PC-3 (cell line): ENCODE results near the gene GATA2. TPM values are rescaled to one million over a fixed set of nuclear protein-coding genes. Genes with fewer than 3 reads are reported as not detected.

Experiments
- ATAC-seq: fragments of 200-7000 bp; cut with Tn5 transposase; 2 replicates; pipeline ENCODE4 v1.9.1; 2020; ENCODE audit warnings: mild to moderate bottlenecking, moderate library complexity
- BruUV-seq: library from RNA; stranded (reverse); fragments of 400-500 nt; replicated peaks from 2 replicates; lab custom pipeline; 2021; lab: Mats Ljungman, UMichigan
- CTCF ChIA-PET: fragments of 300-600 bp; sonication (Branson Sonifier 250); formaldehyde crosslinking; loops from one replicate; lab custom pipeline; 2022; ENCODE audit warnings: antibody characterized with exemption; lab: Charles Lee
- POLR2A ChIA-PET: fragments of 300-600 bp; sonication (Branson Sonifier 250); formaldehyde crosslinking; loops from one replicate; lab custom pipeline; 2022; ENCODE audit warnings: antibody characterized with exemption; ENCODE audit not compliant: unreplicated experiment; lab: Charles Lee
- DNase-seq: peaks from one replicate; pipeline ENCODE4 v3.0.0-alpha.2; 2015
- H2AFZ ChIP-seq: fragments of 300-600 bp; sonication (generic); 2 replicates; pipeline ENCODE4 v1.6.0; 2016; ENCODE audit warnings: antibody characterized with exemption, low read length
- H3F3A ChIP-seq: fragments of 300-600 bp; sonication (generic); one replicate; pipeline ENCODE4 v1.6.0; 2017; ENCODE audit warnings: antibody characterized with exemption, low read length, control low read depth, mild to moderate bottlenecking; ENCODE audit not compliant: unreplicated experiment
- H3K27ac ChIP-seq: fragments of 300-600 bp; sonication (generic); 2 replicates; pipeline ENCODE4 v1.5.1; 2016; ENCODE audit warnings: mild to moderate bottlenecking, low read length
- H3K27me3 ChIP-seq: fragments of 300-600 bp; sonication (generic); 2 replicates; pipeline ENCODE4 v1.6.1; 2016; ENCODE audit warnings: low read length, mixed read lengths
- H3K36me3 ChIP-seq: fragments of 300-600 bp; sonication (generic); 2 replicates; pipeline ENCODE4 v1.6.1; 2016; ENCODE audit warnings: low read depth, mixed run types, low read length, mixed read lengths
- H3K4me1 ChIP-seq: fragments of 300-600 bp; sonication (generic); 2 replicates; pipeline ENCODE4 v1.5.1; 2016; ENCODE audit warnings: low read length; ENCODE audit not compliant: insufficient read depth
- H3K4me2 ChIP-seq: fragments of 300-600 bp; sonication (generic); 2 replicates; pipeline ENCODE4 v1.6.0; 2016; ENCODE audit warnings: low read length
- H3K4me3 ChIP-seq: fragments of 300-600 bp; sonication (generic); 2 replicates; pipeline ENCODE4 v1.5.1; 2016; ENCODE audit warnings: mild to moderate bottlenecking, low read length, mixed read lengths
- H3K79me2 ChIP-seq: fragments of 300-600 bp; sonication (generic); 2 replicates; pipeline ENCODE4 v1.6.1; 2017; ENCODE audit warnings: low read length, mixed read lengths
- H3K9ac ChIP-seq: fragments of 300-600 bp; sonication (generic); 2 replicates; pipeline ENCODE4 v1.6.0; 2016; ENCODE audit warnings: mild to moderate bottlenecking, low read length
- H3K9me2 ChIP-seq: fragments of 300-600 bp; sonication (generic); replicated peaks from 2 replicates; pipeline ENCODE4 v1.6.1; 2016; ENCODE audit warnings: mixed run types, low read length, mixed read lengths
- H3K9me3 ChIP-seq: fragments of 300-600 bp; sonication (generic); 2 replicates; pipeline ENCODE4 v1.6.1; 2016; ENCODE audit warnings: low read length, mixed read lengths
- H4K20me1 ChIP-seq: fragments of 300-600 bp; sonication (generic); 2 replicates; pipeline ENCODE4 v1.6.1; 2016; ENCODE audit warnings: low read length, mixed read lengths
- CTCF ChIP-seq: fragments of 300-600 bp; sonication (generic); conservative IDR thresholded peaks from 2 replicates; pipeline ENCODE4 v1.5.1; 2017; ENCODE audit warnings: antibody characterized with exemption, low read depth, mild to moderate bottlenecking, low read length
- EZH2 ChIP-seq: fragments of 300-600 bp; sonication (generic); IDR thresholded peaks from one replicate; pipeline ENCODE4 v1.6.1; 2017; ENCODE audit warnings: antibody characterized with exemption, mild to moderate bottlenecking, low read length; ENCODE audit not compliant: unreplicated experiment
- EZH2phosphoT487 ChIP-seq: fragments of 300-600 bp; sonication (generic); IDR thresholded peaks from 2 replicates; pipeline ENCODE4 v1.6.1; 2018; ENCODE audit warnings: mild to moderate bottlenecking, antibody characterized with exemption, low read length, borderline replicate concordance
- intact Hi-C: fragments of 100-400 bp; cut with micrococcal nuclease; formaldehyde crosslinking; loops from 2 replicates; pipeline ENCODE4 v1.9.0; 2023
- total RNA-seq: library from RNA; depleted of rRNA; stranded (reverse); fragments of >200 nt; gene quantifications from 2 replicates; pipeline ENCODE4 v1.2.3, GENCODE V29; 2014

The GATA2 gene
- total RNA-seq, 1 experiment from 2014 or later: 32.4 TPM

DNA sequence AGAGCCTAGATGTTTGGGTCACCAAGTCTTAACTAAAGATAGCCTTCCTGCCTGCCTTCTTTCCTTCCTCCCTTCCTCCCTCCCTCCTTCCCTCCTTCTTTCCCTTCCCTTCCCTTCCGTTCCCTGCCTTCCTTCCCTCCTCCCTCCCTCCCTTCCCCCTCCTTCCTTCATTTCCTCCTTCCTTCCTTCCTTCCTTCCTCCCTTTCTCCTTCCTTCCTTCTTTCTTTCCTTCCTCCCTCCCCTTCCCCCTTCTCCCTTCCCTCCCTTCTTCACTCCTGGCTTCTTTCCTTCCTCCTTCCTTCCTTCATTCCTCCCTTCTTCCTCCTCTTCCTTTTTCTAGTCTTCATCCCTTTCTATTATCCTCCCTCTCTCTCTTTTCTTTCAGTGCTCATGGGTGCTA, 28.3 kb downstream of the GATA2 start:
- no peak overlapping the region for H3K4me2 ChIP-seq

GRCh38 chr3:128464188-128464587, 28.8 kb downstream of the GATA2 start:
- no peaks in the 10 kb centered on the region for H3K27me3 ChIP-seq
- no peaks in the 10 kb centered on the region for H3K4me1 ChIP-seq
- no peak for TF ChIP-seq EZH2phosphoT487
- TF ChIP-seq CTCF: no peak
- no peak for TF ChIP-seq EZH2
- no peak overlapping the region for H2AFZ ChIP-seq
- no peaks in the 10 kb centered on the region for H4K20me1 ChIP-seq
- no peaks in the 10 kb centered on the region for H3K9me2 ChIP-seq
- no peaks in the 10 kb centered on the region for H3K9me3 ChIP-seq
- H3K27ac ChIP-seq: no peak overlapping the region
- H3K36me3 ChIP-seq: no peaks in the 10 kb centered on the region
- H3K9ac ChIP-seq: no peak overlapping the region
- no peaks in the 10 kb centered on the region for H3F3A ChIP-seq
- H3K79me2 ChIP-seq: no peaks in the 10 kb centered on the region
- BruUV-seq: no TSS peak
- POLR2A ChIA-PET: no interaction called here
- no peak overlapping the region for H3K4me3 ChIP-seq
- CTCF ChIA-PET: no interaction called here
- DNase-seq: no peak
- ATAC-seq: no peak
- intact Hi-C loops: no loop called here
- no peak overlapping the region for H3K4me2 ChIP-seq

More for the DNA sequence above, 28.3 kb downstream of the GATA2 start:
- Histone ChIP-seq H3K4me3 (no peak overlapping the region), H3K9ac (no peak overlapping the region), H3K27ac (no peak overlapping the region), H4K20me1 (no peaks in the 10 kb centered on the region), H3K4me1 (no peaks in the 10 kb centered on the region), H3K36me3 (no peaks in the 10 kb centered on the region), H3K27me3 (no peaks in the 10 kb centered on the region), H3K9me3 (no peaks in the 10 kb centered on the region), H3K9me2 (no peaks in the 10 kb centered on the region), H3K79me2 (no peaks in the 10 kb centered on the region), H3F3A (no peaks in the 10 kb centered on the region), H2AFZ (no peak overlapping the region)
- TF ChIP-seq EZH2phosphoT487: no peak
- TF ChIP-seq CTCF: no peak
- no peak for TF ChIP-seq EZH2
- intact Hi-C loops: no loop called here
- BruUV-seq: no TSS peak
- DNase-seq: no peak
- ChIA-PET CTCF (no interaction called here), POLR2A (no interaction called here)
- ATAC-seq: no peak

DNA sequence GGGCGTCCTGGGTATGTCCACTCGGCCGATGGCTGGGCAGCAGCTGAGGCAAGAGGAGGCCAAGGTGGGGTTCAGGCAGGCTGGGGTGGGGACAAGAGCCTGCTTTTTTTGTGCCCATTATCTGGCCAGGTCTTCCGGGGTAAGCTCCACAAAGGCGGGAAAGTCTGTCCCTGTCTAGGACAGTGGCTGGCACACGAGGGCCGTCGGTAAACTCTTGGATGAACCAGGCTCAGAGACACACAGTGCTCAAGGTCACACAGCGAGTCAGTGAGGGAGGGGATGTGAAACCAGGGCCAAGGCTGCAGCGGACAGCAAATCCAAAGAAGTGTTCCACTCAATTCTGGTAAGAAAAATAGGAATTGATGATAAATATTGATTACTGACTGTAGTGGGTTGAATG, 29.2 kb downstream of the GATA2 start:
- Histone ChIP-seq H3K9me3 (no peaks in the 10 kb centered on the region), H3K4me2 (no peak overlapping the region), H3K36me3 (no peaks in the 10 kb centered on the region), H3K27ac (no peak overlapping the region), H3K9ac (no peak overlapping the region), H3K79me2 (no peaks in the 10 kb centered on the region), H3K4me1 (no peaks in the 10 kb centered on the region), H2AFZ (no peak overlapping the region), H3F3A (no peaks in the 10 kb centered on the region), H3K27me3 (no peaks in the 10 kb centered on the region), H3K9me2 (no peaks in the 10 kb centered on the region), H4K20me1 (no peaks in the 10 kb centered on the region), H3K4me3 (no peak overlapping the region)
- intact Hi-C loops: no loop called here
- ATAC-seq: no peak
- CTCF ChIA-PET: no interaction called here
- POLR2A ChIA-PET: no interaction called here
- DNase-seq: no peak
- BruUV-seq: no TSS peak
- no peak for TF ChIP-seq EZH2phosphoT487
- no peak for TF ChIP-seq CTCF
- TF ChIP-seq EZH2: no peak
